H1 (cell line): ENCODE data around the gene OSBPL5.

ENCODE experiments used
- BRCA1 ChIP-seq: IDR thresholded peaks from 2 replicates; pipeline ENCODE4 v1.6.1; 2012; ENCODE audit warnings: low read depth, low read length, improper control_type of control experiment
- CTCF ChIP-seq, 3 experiments: IDR thresholded peaks; 1 replicate in 2 of 3; 2 replicates in 1 of 3; pipeline versions ENCODE4 v1.5.1 to v1.6.1; 2011; ENCODE audit warnings: low read length in 3 of 3, mild to moderate bottlenecking in 3 of 3, inconsistent platforms in 2 of 3, low read depth in 1 of 3, moderate library complexity in 1 of 3; ENCODE audit not compliant: insufficient read depth in 1 of 3; ENCODE audit errors: control extremely low read depth in 1 of 3
- RXRA ChIP-seq: IDR thresholded peaks from 2 replicates; pipeline ENCODE4 v1.6.1; 2011; ENCODE audit warnings: low read depth, mild to moderate bottlenecking, low read length, moderate library complexity; ENCODE audit not compliant: insufficient read depth
- SIX5 ChIP-seq: IDR thresholded peaks from 2 replicates; pipeline ENCODE4 v1.6.1; 2011; ENCODE audit warnings: mild to moderate bottlenecking, low read depth, low read length
- SP4 ChIP-seq: IDR thresholded peaks from 2 replicates; pipeline ENCODE4 v1.6.1; 2012; ENCODE audit warnings: low read length, inconsistent platforms

GRCh38 chr11:3109434-3109833 lies 55.7 kb downstream of the OSBPL5 start:
- TF ChIP-seq CTCF (IDR thresholded peaks at IDR 0.05; ENCODE audit: control extremely low read depth in 1 of 3, insufficient read depth in 1 of 3, low read depth in 1 of 3, low read length in 3 of 3) = no peak
- no peak for TF ChIP-seq SIX5
- no peak for TF ChIP-seq SP4
- no peak for TF ChIP-seq BRCA1
- no peak for TF ChIP-seq RXRA
